ENCODE data around the gene ELAVL2. TPM values are rescaled to one million over a fixed set of nuclear protein-coding genes. Genes with fewer than 3 reads are reported as not detected.

The ELAVL2 gene
- total RNA-seq, 4 donors from 2014 or later = 0.13 to 0.62 (median 0.25) TPM; not detected in 1

GRCh38 chr9:23771746-23772384, 54.2 kb downstream of the ELAVL2 start:
- no peaks in the 10 kb centered on the region for H3K9me3 ChIP-seq
- TF ChIP-seq POLR2AphosphoS5 (IDR thresholded peaks at IDR 0.05) (no peak), EP300 (IDR thresholded peaks at IDR 0.05) (no peak), POLR2A (IDR thresholded peaks at IDR 0.05) (no peak)
- TF ChIP-seq, protein P1, sequence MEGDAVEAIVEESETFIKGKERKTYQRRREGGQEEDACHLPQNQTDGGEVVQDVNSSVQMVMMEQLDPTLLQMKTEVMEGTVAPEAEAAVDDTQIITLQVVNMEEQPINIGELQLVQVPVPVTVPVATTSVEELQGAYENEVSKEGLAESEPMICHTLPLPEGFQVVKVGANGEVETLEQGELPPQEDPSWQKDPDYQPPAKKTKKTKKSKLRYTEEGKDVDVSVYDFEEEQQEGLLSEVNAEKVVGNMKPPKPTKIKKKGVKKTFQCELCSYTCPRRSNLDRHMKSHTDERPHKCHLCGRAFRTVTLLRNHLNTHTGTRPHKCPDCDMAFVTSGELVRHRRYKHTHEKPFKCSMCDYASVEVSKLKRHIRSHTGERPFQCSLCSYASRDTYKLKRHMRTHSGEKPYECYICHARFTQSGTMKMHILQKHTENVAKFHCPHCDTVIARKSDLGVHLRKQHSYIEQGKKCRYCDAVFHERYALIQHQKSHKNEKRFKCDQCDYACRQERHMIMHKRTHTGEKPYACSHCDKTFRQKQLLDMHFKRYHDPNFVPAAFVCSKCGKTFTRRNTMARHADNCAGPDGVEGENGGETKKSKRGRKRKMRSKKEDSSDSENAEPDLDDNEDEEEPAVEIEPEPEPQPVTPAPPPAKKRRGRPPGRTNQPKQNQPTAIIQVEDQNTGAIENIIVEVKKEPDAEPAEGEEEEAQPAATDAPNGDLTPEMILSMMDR (IDR thresholded peaks at IDR 0.05) = no peak
- no peaks in the 10 kb centered on the region for H3K27me3 ChIP-seq
- H3K36me3 ChIP-seq = no peaks in the 10 kb centered on the region
- no peak overlapping the region for H3K27ac ChIP-seq
- ATAC-seq = no peak
- no peak overlapping the region for H3K4me3 ChIP-seq
- H3K4me1 ChIP-seq = no peaks in the 10 kb centered on the region

DNA sequence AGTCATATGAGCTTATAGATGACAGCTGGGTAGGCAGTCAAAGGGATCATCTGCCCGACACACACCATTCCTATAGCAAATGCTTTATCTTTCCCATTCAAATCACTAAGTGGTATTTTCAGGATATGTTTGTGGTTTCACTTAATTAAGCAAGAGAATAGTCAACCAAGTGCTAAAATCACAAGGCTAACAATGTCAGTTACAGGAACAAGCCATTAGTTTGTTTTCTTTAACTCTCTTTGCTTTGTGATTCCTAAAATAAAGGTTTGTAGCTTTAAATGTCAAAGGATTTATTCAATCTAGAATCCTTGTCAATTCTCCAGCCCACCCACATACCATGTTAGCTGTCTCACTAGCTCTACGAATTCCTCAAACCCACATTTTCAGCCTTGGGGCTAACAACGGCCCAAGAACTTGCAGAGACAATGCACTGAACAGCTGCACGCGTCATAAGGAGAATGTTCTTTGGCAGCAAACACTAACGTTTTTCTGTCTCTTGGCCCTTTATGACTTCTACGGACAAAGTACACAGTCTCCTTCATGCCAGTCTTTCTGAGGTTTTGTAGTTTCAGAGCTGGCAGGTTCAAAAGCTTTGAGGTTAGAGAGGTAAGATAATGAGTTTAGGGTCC, 56.6 kb downstream of the ELAVL2 start:
- Histone ChIP-seq H3K27ac (no peak overlapping the region), H3K4me3 (no peak overlapping the region), H3K27me3 (no peaks in the 10 kb centered on the region), H3K4me1 (peaks cover 0 to 5% (median 0%) of the 10 kb centered on the region in 3 donors), H3K9me3 (no peaks in the 10 kb centered on the region), H3K36me3 (no peaks in the 10 kb centered on the region)
- TF ChIP-seq EP300 (IDR thresholded peaks at IDR 0.05) = no peak
- no peak for TF ChIP-seq POLR2AphosphoS5 (IDR thresholded peaks at IDR 0.05)
- no peak for ATAC-seq
- WGBS, 2 donors (ENCODE audit: low coverage in 1 of 2) = 77 to 85% methylated on average over 6 to 7 of the region's 7 CpGs

DNA sequence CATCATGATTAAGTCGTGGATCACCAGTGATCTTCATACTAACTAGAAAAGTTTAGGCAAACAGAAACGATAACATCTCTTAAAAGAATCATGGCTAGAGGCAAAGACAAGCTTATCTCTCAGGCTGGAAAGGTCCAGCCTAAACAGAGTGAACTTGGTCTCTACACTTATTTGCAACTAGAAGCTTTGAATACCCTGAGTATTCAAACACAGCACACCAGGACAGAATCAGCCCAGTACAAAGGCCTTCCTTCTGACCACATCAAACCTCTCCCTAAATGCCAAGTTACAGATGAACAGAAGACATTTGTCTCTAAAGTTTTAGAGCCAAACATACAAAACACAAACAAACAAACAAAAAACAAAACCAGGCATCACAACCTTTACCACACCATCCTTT, 57.2 kb downstream of the ELAVL2 start:
- TF ChIP-seq, protein P1 (IDR thresholded peaks at IDR 0.05) = no peak
- TF ChIP-seq POLR2A (IDR thresholded peaks at IDR 0.05) = no peak
- no peak for TF ChIP-seq EP300 (IDR thresholded peaks at IDR 0.05)
- no peak for TF ChIP-seq POLR2AphosphoS5 (IDR thresholded peaks at IDR 0.05)
- Histone ChIP-seq H3K27me3 (no peaks in the 10 kb centered on the region), H3K27ac (no peak overlapping the region), H3K36me3 (no peaks in the 10 kb centered on the region), H3K4me1 (peaks cover 0 to 5% (median 0%) of the 10 kb centered on the region in 3 donors), H3K4me3 (no peak overlapping the region), H3K9me3 (no peaks in the 10 kb centered on the region)
- ATAC-seq = no peak
- 63 to 89% methylated on average over 2 of the region's 2 CpGs for WGBS, 2 donors (ENCODE audit: low coverage in 1 of 2)

DNA sequence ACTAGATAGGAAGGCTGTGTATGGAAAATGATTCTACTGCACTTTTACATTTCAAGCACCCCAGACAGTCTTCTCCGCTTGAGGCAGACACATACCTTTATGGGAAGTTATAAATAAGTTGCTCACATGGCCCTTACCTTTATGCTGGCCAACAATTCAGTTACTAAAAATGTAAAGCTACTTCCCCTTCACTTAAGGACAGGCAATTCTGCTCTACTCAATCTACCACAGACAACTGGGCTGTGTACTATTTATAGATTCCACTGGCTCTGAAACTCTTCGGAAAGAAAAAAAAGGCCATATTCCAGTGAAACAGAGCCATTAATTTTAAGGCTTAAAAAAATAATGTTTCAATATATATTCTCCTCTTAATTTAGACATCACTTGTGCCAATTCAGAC, 59.4 kb downstream of the ELAVL2 start:
- no peak for ATAC-seq
- no peaks in the 10 kb centered on the region for H3K9me3 ChIP-seq
- H3K36me3 ChIP-seq = no peaks in the 10 kb centered on the region
- H3K4me1 ChIP-seq = peaks cover 0 to 5% (median 0%) of the 10 kb centered on the region in 3 donors
- TF ChIP-seq, protein P1 (IDR thresholded peaks at IDR 0.05) = no peak
- TF ChIP-seq EP300 (IDR thresholded peaks at IDR 0.05) (no peak), POLR2A (IDR thresholded peaks at IDR 0.05) (no peak), POLR2AphosphoS5 (IDR thresholded peaks at IDR 0.05) (no peak)
- H3K4me3 ChIP-seq = no peak overlapping the region
- H3K27me3 ChIP-seq = no peaks in the 10 kb centered on the region
- no peak overlapping the region for H3K27ac ChIP-seq
- WGBS, 2 donors (ENCODE audit: low coverage in 1 of 2) = 9 to 28% methylated on average over 2 of the region's 2 CpGs

- no peak overlapping the region for H3K4me3 ChIP-seq
- no peak for TF ChIP-seq POLR2AphosphoS5 (IDR thresholded peaks at IDR 0.05)
- no peak for TF ChIP-seq POLR2A (IDR thresholded peaks at IDR 0.05)
- no peak for TF ChIP-seq EP300 (IDR thresholded peaks at IDR 0.05)
- TF ChIP-seq, protein P1 (IDR thresholded peaks at IDR 0.05) = no peak
- H3K27me3 ChIP-seq = no peaks in the 10 kb centered on the region
- H3K4me1 ChIP-seq = peaks cover 0 to 5% (median 0%) of the 10 kb centered on the region in 3 donors
- ATAC-seq = no peak
- no peaks in the 10 kb centered on the region for H3K36me3 ChIP-seq
- no peak overlapping the region for H3K27ac ChIP-seq
- 84 to 96% methylated on average over 6 of the region's 6 CpGs for WGBS, 2 donors (ENCODE audit: low coverage in 1 of 2)
- no peaks in the 10 kb centered on the region for H3K9me3 ChIP-seq
Measured at GRCh38 chr9:23765561-23765960, 60.5 kb downstream of the ELAVL2 start.
